HCT116 (cell line): ENCODE measurements around the gene RAPGEF1.

Experiments
- CBX3 ChIP-seq: IDR thresholded peaks from 2 replicates; pipeline ENCODE4 v1.6.1; 2012; ENCODE audit warnings: low read depth
- POLR2A ChIP-seq: IDR thresholded peaks from 2 replicates; pipeline ENCODE4 v1.7.0; 2011; ENCODE audit warnings: borderline replicate concordance; ENCODE audit not compliant: insufficient read depth, insufficient read length; ENCODE audit errors: extremely low read depth
- TF ChIP-seq, protein P1 (sequence below), 3 experiments: fragments of 200-600 bp in 1 of 3; sonication (generic) in 1 of 3; IDR thresholded peaks in 2 of 3; conservative IDR thresholded peaks in 1 of 3; 2 replicates each; pipeline ENCODE4 v1.5.1; 2012 to 2017; ENCODE audit warnings: low read depth in 2 of 3, low read length in 2 of 3, antibody characterized with exemption in 1 of 3, borderline replicate concordance in 1 of 3, control low read depth in 1 of 3, mild to moderate bottlenecking in 1 of 3, mixed read lengths in 1 of 3, mixed run types in 1 of 3, moderate library complexity in 1 of 3; ENCODE audit not compliant: insufficient read depth in 1 of 3
- TF ChIP-seq, protein P2 (sequence below): IDR thresholded peaks from 2 replicates; pipeline ENCODE4 v1.6.1; 2012

DNA sequence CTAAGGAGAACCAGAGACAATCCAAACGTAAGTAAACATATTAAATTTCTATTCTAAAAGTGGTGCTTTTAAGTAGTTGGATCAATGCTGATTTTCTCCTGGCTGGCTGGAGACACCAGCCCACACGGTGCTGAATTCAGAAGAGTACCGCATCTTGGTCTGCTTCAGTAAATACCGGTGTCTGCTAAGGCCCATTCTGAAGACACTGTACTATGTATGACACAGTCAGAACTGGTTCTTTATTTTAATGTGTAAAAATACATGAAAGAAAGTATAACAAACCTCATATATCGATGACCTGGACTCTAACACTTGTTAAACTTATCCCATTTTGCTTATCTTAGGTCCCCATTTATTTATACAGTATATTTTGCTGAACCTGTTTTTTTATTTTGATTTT lies 32.8 kb downstream of the RAPGEF1 start:
- TF ChIP-seq, protein P1, sequence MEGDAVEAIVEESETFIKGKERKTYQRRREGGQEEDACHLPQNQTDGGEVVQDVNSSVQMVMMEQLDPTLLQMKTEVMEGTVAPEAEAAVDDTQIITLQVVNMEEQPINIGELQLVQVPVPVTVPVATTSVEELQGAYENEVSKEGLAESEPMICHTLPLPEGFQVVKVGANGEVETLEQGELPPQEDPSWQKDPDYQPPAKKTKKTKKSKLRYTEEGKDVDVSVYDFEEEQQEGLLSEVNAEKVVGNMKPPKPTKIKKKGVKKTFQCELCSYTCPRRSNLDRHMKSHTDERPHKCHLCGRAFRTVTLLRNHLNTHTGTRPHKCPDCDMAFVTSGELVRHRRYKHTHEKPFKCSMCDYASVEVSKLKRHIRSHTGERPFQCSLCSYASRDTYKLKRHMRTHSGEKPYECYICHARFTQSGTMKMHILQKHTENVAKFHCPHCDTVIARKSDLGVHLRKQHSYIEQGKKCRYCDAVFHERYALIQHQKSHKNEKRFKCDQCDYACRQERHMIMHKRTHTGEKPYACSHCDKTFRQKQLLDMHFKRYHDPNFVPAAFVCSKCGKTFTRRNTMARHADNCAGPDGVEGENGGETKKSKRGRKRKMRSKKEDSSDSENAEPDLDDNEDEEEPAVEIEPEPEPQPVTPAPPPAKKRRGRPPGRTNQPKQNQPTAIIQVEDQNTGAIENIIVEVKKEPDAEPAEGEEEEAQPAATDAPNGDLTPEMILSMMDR (IDR thresholded peaks at IDR 0.05 in 2 of 3, conservative IDR thresholded peaks at IDR 0.05 in 1 of 3; ENCODE audit: borderline replicate concordance in 1 of 3, insufficient read depth in 1 of 3, low read depth in 2 of 3, low read length in 2 of 3), result no peak
- no peak for TF ChIP-seq POLR2A
- no peak for TF ChIP-seq CBX3
- TF ChIP-seq, protein P2, sequence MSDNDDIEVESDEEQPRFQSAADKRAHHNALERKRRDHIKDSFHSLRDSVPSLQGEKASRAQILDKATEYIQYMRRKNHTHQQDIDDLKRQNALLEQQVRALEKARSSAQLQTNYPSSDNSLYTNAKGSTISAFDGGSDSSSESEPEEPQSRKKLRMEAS, result no peak
